GM19025 (cell line): ENCODE measurements around the gene HOXD12.

ENCODE experiments used
- ATAC-seq: cut with Tn5 transposase; IDR thresholded peaks from one replicate; pipeline ENCODE4 v1.9.1; 2021; ENCODE audit warnings: mild to moderate bottlenecking, low read depth, moderate library complexity; ENCODE audit not compliant: unreplicated experiment

Gene HOXD12, protein sequence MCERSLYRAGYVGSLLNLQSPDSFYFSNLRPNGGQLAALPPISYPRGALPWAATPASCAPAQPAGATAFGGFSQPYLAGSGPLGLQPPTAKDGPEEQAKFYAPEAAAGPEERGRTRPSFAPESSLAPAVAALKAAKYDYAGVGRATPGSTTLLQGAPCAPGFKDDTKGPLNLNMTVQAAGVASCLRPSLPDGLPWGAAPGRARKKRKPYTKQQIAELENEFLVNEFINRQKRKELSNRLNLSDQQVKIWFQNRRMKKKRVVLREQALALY

DNA sequence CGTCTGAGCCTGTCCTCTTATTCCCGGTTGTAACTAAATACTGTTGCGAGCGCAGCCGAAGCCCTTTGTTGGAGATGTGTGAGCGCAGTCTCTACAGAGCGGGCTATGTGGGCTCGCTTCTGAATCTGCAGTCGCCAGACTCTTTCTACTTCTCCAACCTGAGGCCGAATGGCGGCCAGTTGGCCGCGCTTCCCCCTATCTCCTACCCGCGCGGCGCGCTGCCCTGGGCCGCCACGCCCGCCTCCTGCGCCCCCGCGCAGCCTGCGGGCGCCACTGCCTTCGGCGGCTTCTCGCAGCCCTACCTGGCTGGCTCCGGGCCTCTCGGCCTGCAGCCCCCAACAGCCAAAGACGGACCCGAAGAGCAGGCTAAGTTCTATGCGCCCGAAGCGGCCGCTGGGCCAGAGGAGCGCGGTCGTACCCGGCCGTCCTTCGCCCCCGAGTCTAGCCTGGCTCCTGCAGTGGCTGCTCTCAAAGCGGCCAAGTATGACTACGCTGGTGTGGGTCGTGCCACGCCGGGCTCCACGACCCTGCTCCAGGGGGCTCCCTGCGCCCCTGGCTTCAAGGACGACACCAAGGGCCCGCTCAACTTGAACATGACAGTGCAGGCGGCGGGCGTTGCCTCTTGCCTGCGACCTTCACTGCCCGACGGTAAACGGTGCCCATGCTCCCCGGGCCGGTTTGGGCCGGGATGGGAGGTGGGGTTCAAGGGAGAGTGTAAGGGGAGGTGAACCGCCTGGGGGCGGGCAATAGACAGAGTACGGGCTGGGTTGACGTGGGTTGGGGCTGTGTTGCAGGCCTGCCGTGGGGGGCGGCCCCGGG, at the start of gene HOXD12:
HOXD12 (plus strand) TSS at position 68 of the 819 bp plus-strand sequence; CDS start at position 75, 7 bp downstream.
- ATAC-seq = no peak

DNA sequence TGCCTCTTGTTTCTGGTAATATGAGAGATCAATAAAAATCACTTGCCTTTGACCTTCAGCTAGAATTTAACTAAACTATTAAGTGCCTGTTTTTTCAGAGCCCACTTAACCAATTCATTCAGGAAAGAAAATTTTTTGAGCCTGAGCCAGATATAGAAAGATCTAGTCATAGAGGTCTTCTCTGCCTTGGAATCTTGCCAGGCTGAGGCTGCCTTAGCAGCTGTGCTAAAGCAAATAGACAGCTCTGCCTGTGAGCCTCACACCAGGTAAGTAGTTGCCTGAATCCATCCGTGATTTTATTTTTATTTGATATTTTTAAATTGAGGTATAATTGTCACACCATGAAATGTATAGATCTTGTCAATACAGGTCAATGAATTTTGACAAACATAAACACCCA, 43.2 kb upstream of the HOXD12 start:
- no peak for ATAC-seq

DNA sequence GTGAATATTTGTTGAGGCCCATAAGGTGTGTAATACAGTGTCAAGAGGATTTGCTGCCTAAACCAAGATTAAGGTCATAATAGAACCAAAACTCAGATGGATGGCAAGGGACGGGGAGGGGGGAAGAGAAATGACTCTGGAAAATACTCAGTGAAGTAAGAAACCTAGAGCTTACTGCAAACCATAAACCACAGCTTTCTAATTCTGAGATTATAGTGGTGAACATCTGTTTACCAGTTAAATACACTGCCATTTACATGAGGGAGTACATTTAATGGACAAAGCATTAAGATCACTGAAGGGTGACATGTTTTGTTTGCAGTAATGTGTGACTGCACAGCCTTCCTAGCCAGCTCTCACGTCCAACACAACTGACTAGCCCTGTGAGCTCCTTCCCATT, 35.6 kb upstream of the HOXD12 start:
- ATAC-seq = no peak

DNA sequence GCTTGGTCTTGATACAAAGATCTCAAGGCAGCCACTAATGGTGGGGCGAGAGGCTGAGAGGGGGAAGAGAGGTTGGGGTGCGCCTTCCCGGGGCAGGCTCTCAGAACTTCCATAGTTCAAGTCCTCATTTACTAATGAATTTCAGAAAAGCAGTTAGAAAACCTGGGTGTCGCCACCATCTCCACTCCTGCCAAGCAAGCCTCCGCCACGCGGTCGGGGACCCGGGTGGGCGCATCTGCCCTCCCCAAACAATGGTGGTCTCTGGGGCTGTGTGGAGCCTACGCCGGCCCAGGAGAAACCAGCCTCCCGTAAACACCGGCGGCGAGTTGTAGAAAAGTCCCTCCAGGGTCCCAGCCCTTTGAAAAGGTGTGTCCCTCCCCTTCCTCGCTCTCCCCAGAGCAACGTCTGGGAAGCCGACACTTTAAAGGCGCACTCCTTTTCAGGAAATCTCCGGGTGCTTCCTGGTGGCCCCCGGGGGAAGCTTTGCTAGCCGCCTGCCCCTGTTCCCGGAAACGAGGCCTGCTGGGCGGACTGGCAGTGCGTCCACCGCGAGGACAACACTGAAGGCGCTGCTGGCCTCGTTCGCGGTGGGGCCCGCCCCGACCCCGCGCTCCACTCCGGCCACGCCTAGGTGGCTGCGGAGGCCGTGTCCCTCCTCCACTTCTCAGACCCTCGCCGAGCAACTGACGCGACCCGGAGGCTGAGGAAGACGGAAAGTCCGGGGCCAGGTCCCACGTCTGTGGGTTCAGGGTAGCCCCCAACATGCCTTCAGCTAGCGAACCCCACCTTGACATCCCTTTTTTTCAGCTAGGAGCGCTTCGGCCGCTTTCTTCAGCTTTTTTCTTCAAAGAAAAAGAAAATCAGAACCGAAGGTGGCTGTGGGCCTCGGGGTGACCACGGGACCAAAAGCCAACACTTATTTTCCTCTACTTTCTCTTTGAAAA, 32.7 kb upstream of the HOXD12 start:
- ATAC-seq = no peak

DNA sequence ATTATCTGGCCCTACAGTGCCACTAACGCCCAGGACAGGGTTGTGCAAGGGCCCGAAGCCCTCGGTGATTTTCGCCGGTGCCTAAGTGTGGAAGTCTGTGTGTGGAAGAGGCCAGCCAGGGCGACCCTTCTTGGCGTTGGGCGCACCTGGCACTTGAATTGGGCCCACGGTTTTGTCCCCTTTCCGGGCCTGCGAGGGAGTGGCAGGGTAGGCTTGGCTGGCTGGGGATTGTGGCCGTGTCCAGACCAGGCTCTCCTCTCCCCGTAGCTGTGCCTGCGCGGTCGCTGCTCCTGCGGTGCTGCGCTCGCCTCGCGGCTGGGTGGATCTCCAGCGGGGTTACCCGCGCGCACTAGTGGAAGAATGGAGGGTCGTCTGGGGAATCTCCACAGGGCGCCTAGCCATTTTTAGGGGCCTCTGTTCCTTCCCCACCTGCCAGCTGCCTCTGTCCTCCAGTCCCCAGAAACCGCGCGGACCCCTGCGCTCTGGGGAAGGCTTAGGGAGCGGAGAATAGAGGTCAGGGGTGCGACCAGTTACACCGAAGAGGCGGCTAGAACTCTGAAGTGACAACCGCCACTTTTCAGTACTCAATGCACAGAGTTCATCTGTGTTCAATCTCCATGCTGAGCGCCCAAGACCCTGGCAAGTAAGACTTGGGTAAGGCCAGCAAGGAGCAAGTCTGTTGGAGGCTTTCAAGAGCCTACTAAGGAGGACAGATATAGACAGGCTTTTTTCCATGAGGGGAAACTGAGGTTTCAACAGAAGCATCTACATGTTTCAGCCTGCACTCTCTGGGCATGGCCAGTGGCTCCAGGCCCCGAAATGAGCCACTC, 31.8 kb upstream of the HOXD12 start:
- no peak for ATAC-seq

DNA sequence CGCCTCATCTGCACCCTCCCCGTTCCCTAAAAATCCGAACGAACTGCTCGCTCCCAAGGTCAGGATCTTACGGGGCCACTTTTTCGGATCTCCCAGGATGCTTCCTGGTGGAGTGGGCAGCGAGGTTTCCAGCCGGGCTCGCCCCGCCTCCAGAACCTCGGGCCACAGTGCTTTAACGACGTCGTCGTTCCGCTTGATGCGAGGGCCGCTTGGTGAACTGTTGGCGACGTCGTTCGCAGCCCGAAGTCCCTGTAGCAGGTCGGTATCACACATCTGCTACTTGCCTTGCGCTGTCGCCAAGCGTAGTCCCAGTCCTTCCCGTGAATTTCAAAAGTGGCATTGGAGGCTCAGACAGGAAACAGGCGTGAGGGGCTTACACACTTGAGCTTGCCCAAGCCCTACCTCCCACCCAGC, 31.2 kb upstream of the HOXD12 start:
- no peak for ATAC-seq

DNA sequence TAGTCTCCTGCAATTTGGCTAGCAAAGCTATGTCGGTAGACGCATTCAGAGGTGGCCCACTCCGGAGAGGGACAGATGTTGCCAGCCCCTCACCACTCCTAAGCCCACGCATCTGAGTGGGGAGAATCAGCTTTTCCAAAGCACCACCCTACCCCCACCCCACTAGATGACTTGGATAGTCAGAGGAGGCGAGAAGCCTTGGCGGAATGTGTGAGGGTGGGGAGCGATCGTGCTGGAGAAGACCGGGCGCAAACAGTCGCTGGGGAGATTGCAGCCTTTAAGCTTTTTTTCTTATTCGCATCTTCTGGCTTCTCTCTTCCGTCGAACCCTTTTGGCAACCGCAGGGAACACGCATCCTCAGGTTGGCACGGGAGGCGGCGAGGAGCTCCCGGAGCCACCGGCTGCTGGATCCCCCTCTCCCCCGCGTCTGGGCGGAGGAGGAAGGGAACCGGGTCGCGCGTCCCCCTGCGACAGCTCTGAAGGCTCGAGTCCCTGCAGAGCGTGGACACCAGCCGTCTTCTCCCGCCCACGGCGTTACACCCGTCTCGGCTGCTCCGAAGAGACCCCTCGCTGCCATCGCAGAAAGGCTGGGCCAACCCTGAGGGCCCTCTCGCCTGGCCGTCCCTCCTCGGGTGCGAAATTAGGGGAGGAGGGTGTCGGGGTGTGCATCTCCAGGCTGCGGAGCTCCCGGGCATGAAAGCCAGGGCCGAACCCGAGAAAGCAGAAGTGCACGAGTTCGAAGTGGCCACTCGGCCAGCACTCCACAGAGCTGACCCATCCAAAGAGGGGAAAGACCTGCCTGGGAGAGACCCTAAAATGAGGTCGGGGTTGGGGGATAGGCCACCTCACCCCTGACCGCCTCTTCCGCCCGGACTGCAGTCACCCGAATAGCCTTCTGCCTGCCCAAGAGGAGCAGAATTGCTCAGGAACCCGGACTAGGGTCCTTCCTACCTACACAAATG, 28.0 kb upstream of the HOXD12 start:
- no peak for ATAC-seq

DNA sequence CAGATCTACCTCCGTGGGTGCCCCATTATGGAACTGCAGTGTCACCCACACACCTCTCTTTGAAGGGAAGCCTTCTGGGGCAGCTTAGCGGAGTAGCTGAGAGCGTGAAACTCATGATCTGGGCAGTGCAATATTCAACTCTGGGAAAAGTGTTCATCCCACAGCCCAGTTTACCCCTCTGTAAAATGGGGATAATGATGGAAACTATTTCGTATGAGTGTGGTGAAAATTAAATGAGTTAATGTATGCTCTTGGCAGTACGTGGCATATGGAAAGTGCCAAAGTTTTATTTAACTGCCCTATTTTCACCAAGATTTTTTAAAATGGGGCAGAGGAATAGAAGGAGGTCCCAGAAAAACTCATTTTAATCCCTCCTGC, 27.3 kb upstream of the HOXD12 start:
- no peak for ATAC-seq

DNA sequence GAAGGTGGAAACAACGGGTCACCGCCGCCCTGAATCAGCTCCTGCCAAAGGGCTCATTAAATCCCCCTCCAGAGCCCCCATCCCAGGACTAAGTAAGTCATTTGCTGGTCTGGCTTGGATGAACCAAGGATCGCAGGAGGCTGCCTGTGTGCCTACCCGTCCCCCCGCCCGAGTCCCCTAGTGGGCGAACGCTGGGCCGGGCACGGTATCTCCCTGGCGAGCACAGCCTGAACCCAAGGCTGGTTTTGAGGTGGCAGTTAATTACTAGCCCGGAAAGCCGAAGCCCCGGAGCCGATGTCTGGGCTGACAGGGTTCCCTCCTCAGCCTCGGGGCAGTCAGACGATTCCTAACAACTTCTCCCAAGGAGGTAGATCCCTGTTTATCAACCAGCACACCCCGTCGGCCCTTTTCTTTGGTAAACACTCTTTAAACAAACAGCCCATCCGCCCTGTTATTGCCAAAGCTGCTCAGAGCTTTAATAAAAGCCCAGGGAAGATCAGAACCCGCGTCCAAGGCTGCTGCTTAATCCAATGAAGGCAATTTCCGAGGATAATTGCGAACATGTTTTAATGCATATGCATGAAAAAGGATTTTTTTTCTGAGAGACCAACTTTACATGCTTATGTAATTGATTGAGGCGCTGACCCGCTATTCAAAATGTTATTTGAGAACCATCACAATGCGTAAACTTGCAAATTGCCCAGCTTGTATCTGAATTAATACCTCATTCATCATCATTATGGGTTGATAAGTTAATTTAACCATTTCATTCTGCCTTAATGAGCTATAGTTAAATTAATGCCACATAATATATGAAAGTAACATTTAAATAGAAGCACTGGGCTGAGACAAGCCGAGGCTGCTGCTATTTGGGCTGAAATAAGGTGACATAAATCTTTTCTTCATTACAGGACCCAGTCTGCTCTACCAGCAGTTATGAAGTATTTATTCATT, 26.4 kb upstream of the HOXD12 start:
- ATAC-seq = no peak

DNA sequence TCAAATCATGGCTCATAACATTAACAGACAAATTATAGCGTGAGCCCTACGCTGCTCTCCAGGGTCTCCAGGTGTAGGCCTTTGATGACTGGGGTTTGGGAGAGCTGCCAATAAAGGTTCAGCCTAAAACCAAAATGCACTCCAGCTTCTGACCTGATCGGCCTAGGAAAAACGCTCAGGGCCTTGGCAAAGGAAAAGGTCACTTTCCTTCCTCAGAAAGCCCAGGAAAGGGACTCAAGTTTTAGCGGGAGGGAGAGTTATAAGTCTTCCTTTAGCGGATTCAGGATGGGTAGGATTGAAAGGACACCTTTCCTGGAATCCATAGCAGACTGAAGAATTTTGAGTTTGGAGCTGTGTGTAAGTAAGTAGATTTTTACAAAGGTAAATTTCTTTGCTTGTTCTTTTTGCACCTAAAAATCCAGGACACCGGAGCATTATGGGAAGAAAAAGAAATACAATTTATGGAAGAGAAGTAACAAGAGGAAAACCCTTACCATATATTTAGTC, 24.6 kb upstream of the HOXD12 start:
- ATAC-seq = no peak

DNA sequence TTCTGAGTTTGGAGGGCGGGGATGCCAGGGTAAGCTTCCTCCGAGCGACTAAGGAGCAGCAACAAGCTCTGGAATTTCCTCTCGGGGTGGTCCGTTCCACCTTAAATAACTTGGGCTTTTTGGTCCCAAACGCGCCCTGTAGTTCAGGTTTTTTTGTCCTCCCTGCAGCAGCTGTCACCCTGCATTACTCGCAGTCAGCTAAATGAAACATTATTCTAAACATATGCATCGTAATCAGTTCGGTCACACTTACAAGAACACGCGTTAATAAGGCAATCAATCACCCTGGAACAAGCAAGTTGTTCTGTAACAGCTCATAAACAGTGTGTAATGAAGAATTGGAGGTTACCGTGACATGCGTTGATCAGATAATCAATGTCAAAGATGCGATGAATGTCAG, 24.1 kb upstream of the HOXD12 start:
- ATAC-seq = no peak

DNA sequence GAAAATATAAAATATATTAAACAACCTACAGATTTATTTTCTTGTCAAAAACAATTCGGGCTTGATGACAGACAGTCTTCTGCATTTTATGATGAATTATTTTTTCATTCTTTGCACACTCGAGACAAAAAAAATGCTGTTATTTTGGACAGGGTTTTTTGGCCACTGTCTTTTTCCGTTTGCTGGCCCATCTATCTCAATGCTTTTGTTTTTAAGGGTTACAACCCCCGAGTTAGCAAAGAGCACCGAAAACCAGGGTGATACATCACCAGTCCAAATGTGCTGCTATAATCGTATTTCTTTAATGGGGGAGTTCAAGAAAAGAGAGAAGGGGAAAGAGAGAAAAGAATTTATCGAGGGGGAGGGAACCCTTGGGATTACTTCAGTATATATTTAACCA, 23.5 kb upstream of the HOXD12 start:
- ATAC-seq = no peak

DNA sequence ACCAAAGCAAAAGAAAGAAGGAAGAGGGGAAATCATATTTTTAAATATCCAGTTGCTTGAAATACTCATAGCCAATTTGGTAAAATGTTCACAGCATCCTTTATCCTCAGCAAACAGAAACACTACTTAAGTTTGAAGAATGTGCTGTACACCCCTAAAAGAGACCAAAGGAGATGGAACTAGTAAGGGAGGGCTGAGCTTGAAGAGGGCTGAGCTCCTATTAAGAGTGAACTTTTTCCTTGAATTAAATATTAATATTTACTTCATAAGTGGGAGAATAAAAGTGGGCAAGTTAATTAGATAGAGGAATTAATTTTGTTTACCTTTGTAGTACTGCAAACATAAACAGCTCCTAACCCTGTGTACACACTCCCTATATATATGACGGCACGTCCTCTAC, 22.8 kb upstream of the HOXD12 start:
- ATAC-seq = no peak

DNA sequence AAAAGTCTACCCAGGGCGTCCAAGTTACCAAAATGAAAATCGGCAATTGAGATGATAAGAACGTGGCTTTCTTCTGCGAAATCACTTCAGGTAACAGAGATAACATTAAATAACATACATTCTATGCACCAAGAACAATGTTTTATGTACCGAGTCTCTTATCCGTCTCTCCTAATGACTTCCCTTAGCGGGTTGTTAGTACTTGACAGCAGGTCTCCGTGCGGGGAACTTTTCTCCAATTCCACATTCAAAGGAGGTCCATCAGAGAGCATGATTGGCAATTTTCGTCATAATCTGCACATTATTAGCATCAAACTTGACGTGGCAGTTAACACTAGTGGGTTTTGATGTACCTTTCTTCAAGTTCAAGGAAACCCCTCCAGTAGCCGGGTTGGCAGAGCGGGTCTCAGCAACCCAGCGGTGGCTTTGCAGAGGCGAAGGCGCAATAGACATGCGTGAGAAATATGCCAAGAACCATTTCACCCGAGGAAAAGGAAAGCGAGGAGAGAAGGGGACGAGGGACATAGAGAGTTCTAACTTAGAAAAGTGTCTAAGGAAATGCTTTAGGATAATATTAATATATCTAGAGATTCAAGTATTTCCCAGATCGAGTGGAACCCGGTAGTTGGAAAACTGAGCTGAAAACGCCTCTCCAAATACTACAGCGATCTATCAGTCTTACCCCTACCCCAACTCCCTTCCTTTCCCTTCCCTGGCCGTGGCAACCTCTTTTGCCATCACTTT, 20.9 kb upstream of the HOXD12 start:
- ATAC-seq = no peak

DNA sequence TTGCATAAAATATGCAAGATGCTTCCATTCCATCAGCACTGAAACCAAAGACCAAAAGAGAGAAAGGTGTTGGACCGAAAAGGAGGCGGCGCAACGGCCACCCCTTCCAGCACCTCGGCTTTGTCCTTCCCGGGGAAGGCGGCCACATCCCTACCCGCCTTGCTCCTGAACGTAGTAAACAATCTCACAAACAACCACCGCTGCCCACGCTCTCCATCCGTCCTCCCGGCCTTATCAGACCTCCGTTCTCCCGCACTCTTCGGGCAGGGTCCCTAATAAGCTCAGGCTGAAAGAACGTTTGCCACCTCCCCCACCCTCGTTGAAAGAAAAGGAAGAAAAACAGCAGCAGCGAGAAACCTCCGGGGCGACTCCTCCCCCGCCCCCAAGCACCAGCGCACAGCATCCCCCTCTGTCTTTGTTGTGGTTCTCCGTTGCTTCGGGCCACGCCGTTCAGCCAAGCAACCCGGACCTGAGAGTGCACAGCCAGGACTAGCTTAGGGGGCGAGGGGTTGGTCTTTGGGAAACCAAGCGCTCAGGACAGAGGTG, 20.2 kb upstream of the HOXD12 start:
- ATAC-seq = no peak

DNA sequence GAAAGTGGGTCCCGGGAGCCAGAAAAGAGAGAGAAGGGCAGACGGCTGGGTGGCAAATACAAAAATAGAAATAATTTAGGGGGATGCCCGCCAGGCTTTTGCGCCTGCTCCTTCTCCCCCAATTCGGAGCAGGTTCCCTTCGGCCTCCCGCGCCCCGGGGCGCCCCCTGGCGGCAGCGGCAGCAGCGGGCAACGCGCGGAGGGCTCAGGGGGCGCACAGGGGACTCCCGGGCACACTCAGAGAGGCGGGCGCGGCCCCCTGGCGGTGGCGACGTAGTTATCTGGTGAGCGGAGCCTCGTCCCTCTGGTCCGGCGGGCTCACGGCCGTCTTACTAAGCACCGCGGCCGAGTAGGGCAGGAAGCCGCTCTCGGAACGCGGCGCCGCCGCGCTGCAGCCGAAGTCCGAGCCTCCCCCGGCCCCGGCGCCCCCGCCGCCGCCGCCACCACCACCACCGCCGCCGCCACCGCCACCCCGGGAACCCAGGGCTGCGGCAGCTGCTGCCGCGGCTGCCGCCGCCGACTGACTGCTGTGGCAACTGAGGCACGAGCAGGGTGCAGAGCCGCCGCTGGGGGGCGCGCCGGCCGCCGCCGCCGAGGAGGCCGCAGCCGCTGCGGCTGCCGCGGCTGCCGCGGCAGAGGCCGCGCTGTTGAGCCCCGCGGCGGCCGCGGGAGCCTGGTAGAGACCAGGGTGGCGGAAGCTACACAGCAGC, 19.6 kb upstream of the HOXD12 start:
- ATAC-seq = no peak
